Kidney tubule cell (primary cell): Measurements from ENCODE around the gene PSMA2.
A peak's percentile ranks its signal among the peaks of the same experiment; 100 is the strongest.
"Not testable (repeated sequence)": the region's sequence is repeated elsewhere in the genome, so short reads cannot be mapped to it uniquely, and the experiment has no call there.

Experiments used
- DNase-seq: peaks from one replicate; pipeline ENCODE4 v3.0.0-alpha.2; 2018; ENCODE audit warnings: low spot score

Gene PSMA2

GRCh38 chr7:42907316-42907715 is 24.7 kb downstream of the PSMA2 start:
- DNase-seq, result peak; percentile 27

- DNase-seq, result no peak
Observed at GRCh38 chr7:42906181-42906580, 25.8 kb downstream of the PSMA2 start.

GRCh38 chr7:42902331-42902730 is 29.6 kb downstream of the PSMA2 start:
- DNase-seq, result no peak

DNA sequence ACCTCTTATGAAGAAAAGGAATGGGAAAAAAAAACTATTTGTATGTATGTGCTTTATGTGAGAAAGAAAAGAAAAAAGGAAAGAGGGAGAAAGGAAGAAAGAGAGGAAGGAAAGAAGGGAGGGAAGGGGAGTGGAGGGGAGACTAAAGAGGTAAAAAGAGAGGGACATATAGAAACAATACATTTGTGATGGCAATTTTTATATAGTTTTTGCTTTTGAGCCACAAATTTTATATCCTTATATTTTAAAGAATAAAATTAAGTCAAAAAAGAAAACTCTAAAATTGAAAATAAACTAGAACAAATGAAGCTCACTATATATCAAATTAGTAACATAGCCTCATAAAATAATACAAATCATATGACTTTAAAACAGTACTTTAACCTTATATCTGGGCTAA is 31.1 kb downstream of the PSMA2 start:
- DNase-seq, result no peak

DNA sequence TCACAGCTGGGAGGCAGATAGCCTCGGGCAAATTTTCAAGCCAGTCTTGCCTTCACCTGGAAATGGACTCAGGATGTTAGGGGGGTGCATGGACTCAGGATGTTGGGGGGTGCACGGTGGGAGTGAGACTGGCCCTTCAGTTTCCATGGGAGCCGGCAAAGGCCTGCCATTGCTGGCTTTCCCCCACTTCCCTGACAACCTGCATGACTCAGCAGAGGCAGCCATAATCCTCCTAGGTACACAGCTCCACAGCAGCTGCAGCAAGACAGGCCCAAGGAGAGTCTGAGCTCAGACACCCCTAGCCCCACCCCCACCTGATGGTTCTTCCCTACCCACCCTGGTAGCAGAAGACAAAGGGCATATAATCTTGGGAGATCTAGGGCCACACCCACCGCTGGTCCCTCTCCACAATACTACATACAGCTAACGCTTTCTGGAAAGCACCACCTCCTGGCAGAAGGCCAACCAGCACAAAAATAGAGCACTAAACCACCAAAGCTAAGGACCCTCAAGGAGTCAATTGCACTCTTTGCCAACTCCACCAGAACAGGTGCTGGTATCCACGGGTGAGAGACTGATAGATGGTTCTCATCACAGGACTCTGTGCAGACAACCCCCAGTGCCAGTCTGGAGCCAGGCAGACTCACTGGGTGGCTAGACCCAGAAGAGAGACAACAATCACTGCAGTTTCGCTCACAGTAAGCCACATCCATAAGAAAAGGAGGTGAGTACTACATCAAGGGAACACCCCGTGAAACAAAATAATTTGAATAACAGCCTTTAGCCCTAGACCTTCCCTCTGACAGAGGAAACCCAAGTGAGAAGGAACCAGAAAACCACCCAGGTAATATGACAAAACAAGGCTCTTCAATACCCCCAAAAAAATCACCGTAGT is 38.4 kb downstream of the PSMA2 start:
- DNase-seq, result no peak

DNA sequence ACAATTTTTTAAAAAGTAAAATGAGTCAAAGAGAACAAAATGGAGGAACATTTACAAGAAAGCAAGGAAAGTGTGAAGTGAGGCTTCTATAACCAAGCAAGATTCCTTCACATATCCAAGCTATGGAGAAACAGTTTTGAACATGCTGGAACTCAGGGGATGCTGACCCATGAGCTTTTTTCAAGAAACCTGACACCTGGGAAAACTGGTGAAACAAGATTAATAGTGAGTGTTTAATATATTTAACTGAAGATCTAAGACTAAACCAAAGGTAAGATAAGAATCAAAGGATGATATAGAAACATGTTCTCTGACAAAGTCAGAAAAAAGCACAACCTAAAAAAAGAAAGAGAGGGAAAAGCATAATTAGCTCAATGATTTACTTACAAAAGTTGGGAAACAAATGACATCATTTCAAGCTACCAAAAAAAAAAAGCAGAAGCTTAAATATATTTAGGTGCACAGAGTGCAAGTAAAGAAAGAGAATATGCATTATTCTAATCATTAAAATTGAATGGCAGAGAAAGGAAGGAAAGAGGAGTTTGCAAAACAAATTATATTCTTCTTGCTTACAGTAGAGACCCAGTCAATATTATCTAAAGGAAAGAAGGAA is 45.0 kb downstream of the PSMA2 start:
- no peak for DNase-seq

- peak; percentile 38 for DNase-seq
Observed at GRCh38 chr7:42886129-42886528, 45.8 kb downstream of the PSMA2 start.

GRCh38 chr7:42885183-42885582 is 46.8 kb downstream of the PSMA2 start:
- not testable (repeated sequence) for DNase-seq

GRCh38 chr7:42883950-42884349 is 48.0 kb downstream of the PSMA2 start:
- DNase-seq, result peak; percentile 94

- no peak for DNase-seq
Observed at GRCh38 chr7:42880392-42880791, 51.6 kb downstream of the PSMA2 start.

GRCh38 chr7:42878303-42878702 is 53.7 kb downstream of the PSMA2 start:
- no peak for DNase-seq

DNA sequence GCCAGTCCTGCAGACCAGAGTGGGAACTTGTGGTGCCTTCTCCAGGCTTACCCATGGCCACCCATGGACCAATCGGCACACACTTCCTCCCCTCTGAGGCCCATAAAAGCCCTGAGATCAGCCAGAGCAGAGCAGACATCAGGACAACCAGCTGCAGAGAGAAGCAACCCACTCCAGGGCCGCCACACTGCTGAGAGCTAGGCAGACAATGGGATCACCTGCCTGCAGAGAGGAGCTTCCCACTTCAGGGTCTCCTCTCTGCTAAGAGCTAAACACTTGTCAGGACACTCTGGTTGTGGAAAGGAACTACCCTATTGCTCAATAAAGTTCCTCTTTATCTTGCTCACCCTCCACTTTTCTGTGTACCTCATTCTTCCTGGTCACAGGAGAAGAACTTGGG is 54.1 kb downstream of the PSMA2 start:
- no peak for DNase-seq

- DNase-seq, result peak; percentile 67
Observed at GRCh38 chr7:42876182-42877068, 55.5 kb downstream of the PSMA2 start.

- peak; percentile 57 for DNase-seq
Observed at GRCh38 chr7:42869131-42870020, 62.6 kb downstream of the PSMA2 start.

GRCh38 chr7:42868480-42868879 is 63.5 kb downstream of the PSMA2 start:
- DNase-seq, result no peak
